Stimulated activated CD4-positive, alpha-beta T cell treated with anti-CD3 and anti-CD28 coated beads, Interleukin-4, amount 100 ng/mL, for 4 hours (primary cell): ENCODE results near the gene POTEC.
"Not testable (repeated sequence)": the region's sequence is repeated elsewhere in the genome, so short reads cannot be mapped to it uniquely, and the experiment has no call there.

Source experiments
- DNase-seq, 2 experiments: peaks; one replicate each; pipeline ENCODE4 v3.0.0-alpha.2; 2020

POTEC gene

GRCh38 chr18:14543446-14543964, at the start of gene POTEC:
Gene POTEC, minus strand, starts transcription at chr18:14543600. Its CDS starts 454 bp downstream, at chr18:14543146.
- not testable (repeated sequence) for DNase-seq

- DNase-seq = no peak
Observed at GRCh38 chr18:14577971-14578370, 34.6 kb upstream of the POTEC start.

DNA sequence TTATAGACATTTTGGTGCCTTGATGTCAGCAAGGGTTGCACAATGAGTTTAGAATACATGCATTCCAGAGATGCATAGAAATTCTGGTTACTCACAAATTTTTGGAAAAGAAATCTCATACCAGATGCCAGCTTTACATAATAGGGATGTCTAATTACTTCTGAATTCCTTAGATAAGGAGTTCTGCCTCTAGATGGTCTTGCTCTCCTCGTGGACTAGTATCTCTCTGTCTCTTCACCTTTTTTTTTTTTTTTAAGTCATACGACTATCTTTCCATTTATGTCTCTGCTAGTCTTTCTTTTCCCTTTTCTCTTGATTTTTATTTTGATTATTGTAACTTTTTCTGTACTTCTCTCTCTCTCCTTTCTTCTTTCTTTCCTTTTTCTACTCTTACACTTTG, 16.1 kb upstream of the POTEC start:
- DNase-seq = not testable (repeated sequence)

DNA sequence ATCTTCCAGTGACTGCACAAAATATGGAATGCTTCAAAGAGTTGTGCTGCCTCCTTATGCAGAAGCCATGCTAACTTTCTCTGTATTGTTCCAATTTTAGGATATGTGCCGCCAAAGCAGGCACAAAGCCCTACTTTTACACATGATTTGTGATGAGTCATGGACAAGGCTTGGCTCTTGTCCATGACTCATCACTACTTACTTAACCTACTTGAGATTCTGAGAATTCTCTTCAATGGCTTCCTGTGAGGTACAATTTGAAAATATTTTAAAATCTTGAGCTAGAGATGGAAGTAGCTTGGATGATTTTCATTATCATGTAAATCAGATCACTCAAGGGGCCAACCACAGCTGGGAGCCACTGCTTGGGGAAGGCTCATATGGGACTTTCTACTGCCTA, 11.7 kb downstream of the POTEC start:
- DNase-seq = not testable (repeated sequence)

GRCh38 chr18:14510707-14511106, 32.7 kb downstream of the POTEC start:
- not testable (repeated sequence) for DNase-seq

- DNase-seq = not testable (repeated sequence)
Observed at GRCh38 chr18:14503691-14504090, 39.7 kb downstream of the POTEC start.

- DNase-seq = not testable (repeated sequence)
Observed at GRCh38 chr18:14501894-14502293, 41.5 kb downstream of the POTEC start.

GRCh38 chr18:14489256-14490014, 54.0 kb downstream of the POTEC start:
- DNase-seq = not testable (repeated sequence)

- not testable (repeated sequence) for DNase-seq
Observed at GRCh38 chr18:14488789-14489188, 54.6 kb downstream of the POTEC start.

DNA sequence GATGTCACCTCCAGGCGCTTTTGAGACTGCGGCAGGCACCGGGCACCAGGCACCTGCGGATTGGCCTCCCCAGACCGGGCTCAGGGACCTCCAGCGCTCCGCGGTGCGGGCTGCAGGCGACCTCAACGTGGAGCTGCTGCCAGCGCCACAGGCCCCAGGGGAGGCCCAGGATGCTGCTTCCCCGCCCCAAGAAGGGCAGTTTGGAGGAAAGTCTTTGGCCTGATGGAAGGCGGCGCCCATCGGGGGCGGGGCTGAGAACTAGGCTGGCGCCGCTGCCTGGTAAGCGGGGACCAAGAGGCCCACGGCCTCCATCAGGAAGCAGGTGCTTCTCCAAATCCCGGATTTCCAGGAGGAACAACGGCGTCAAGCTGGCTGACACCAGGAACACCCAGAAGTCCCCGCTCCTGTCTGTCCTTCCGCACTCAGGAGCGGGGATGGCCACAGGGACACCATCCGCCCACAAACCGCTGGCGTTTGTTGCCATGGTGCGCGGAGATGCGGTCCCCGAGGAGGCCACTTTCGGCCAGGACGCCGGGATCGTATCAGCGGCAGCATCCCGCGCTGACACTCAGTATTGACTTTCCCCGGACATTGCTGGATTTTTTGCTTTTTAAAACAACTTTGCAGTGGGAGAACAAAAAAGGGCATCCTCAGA, 56.3 kb downstream of the POTEC start:
- not testable (repeated sequence) for DNase-seq

DNA sequence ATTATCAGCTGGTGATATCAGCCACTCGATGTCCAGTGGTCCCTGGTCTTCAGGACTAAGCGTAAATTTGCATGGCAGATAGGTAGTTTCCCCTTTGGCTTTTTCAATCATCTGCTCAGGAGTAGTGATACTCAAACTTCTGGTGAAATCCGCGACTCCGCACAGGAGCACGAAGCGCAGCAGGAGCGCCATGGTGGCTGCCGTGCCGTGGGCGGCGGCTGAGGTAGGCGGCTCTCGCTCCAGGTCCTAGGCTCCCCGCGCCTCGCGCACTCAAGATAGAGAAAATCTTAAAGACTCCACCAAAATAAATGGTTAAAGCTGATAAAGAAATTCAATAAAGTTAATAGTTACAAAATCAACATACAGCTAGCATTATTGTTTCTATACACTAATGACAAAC, 64.3 kb downstream of the POTEC start:
- DNase-seq = not testable (repeated sequence)

DNA sequence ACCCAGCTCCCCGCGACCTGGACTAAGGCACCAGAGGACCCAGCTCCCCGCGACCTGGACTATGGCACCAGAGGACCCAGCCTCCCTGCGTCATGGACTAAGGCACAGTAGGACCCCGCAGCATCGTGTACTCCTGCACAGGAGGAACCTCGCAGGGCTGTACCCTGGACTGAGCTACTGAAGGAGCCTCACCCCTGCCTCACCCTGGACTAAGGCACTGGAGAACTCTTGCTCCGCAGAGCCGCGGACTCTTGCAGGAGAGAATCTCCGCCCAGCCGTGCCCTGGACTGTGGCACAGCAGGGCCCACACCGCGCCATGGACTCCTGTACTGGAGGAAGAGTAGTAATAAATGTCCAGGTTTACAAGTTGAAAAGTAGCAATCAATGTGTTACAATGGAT, 67.9 kb downstream of the POTEC start:
- DNase-seq = not testable (repeated sequence)

- not testable (repeated sequence) for DNase-seq
Observed at GRCh38 chr18:14474752-14475151, 68.6 kb downstream of the POTEC start.

DNA sequence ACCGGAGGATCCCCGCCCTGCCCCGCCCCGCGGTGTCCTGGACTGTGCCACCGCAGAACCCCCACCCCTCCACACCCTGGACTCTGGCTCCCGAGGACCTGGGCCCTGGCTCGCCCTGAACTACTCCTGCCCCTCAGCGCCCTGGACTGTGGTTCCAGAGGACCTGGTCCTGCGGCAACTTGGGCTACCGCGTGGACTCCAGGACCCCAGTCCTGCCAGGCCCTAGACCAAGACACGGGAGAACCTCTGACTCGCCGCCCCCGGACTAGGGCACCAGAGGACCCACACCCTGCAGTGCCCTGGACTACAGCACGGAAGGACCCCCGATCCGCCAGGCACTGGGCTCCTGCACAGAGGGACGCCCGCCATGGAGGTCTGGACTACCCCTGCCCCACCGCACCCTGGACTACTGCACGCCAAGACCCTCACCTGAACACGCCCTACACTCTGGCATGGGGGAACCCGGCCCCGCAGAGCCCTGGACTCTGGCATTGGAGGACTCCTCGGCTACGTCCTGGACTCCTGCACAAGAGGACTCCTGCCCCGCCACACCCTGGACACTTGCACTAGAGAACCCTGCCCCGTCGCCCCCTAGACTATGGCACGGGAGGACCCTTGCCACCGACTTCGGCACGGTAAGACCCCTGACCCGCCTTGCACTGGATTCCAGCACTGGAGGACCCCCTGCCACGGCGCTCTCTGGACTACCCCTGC, 69.2 kb downstream of the POTEC start:
- not testable (repeated sequence) for DNase-seq

- not testable (repeated sequence) for DNase-seq
Observed at GRCh38 chr18:14473250-14474006, 70.0 kb downstream of the POTEC start.

GRCh38 chr18:14471286-14471685, 72.1 kb downstream of the POTEC start:
- DNase-seq = not testable (repeated sequence)

DNA sequence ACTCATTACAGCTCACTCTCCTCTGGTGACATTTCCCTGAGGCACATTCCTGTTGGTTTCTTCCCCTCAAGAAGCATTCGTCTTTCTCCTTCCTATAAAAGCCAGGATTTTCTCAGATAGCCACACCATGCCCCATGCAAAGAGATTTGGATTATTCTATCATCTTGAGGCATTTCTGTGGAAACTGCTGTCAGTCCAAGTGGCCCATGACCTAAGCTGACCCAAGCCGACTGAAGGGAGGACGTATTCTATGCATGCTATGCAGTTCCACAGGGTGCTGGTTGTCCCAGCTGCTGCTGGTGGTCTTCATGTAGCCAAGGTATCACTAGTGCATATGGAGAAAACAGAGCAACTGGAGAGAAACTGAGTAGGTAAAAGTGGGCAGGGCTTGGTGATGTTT, 73.0 kb downstream of the POTEC start:
- not testable (repeated sequence) for DNase-seq

GRCh38 chr18:14470046-14470445, 73.4 kb downstream of the POTEC start:
- not testable (repeated sequence) for DNase-seq

- not testable (repeated sequence) for DNase-seq
Observed at GRCh38 chr18:14465989-14466388, 77.4 kb downstream of the POTEC start.
